HEK293T (cell line): ENCODE results near the gene CACNA1C.
A peak's percentile ranks its signal among the peaks of the same experiment; 100 is the strongest.

Experiments
- ARNT ChIP-seq: fragments of 450-650 bp; IDR thresholded peaks from 2 replicates; pipeline ENCODE4 v1.6.1; 2017; ENCODE audit warnings: mild to moderate bottlenecking
- BHLHE40 ChIP-seq: fragments of 450-650 bp; IDR thresholded peaks from 2 replicates; pipeline ENCODE4 v1.6.1; 2016; ENCODE audit warnings: mild to moderate bottlenecking, moderate library complexity, borderline replicate concordance
- ELF4 ChIP-seq: fragments of 450-650 bp; IDR thresholded peaks from 2 replicates; pipeline ENCODE4 v1.6.1; 2017; ENCODE audit warnings: antibody characterized with exemption
- FOXA1 ChIP-seq: fragments of 450-650 bp; IDR thresholded peaks from 2 replicates; pipeline ENCODE4 v1.6.1; 2016; ENCODE audit warnings: mild to moderate bottlenecking
- FOXK2 ChIP-seq: fragments of 450-650 bp; IDR thresholded peaks from 2 replicates; pipeline ENCODE4 v1.6.1; 2016; ENCODE audit warnings: mild to moderate bottlenecking
- FOXM1 ChIP-seq: fragments of 450-650 bp; IDR thresholded peaks from 2 replicates; pipeline ENCODE4 v1.6.1; 2017; ENCODE audit warnings: mild to moderate bottlenecking, borderline replicate concordance
- HDGF ChIP-seq: fragments of 450-650 bp; IDR thresholded peaks from 2 replicates; pipeline ENCODE4 v1.6.1; 2017; ENCODE audit warnings: antibody characterized with exemption, borderline replicate concordance
- L3MBTL2 ChIP-seq: fragments of 450-650 bp; conservative IDR thresholded peaks from 2 replicates; pipeline ENCODE4 v1.6.1; 2016; ENCODE audit warnings: mild to moderate bottlenecking
- LEF1 ChIP-seq: fragments of 450-650 bp; IDR thresholded peaks from 2 replicates; pipeline ENCODE4 v1.6.1; 2017; ENCODE audit warnings: mild to moderate bottlenecking, borderline replicate concordance
- NFRKB ChIP-seq: fragments of 450-650 bp; IDR thresholded peaks from 2 replicates; pipeline ENCODE4 v1.6.1; 2016; ENCODE audit warnings: mild to moderate bottlenecking, moderate library complexity
- PKNOX1 ChIP-seq: fragments of 450-650 bp; IDR thresholded peaks from 2 replicates; pipeline ENCODE4 v1.6.1; 2016
- SP1 ChIP-seq: fragments of 450-650 bp; IDR thresholded peaks from 2 replicates; pipeline ENCODE4 v1.6.1; 2017
- SUZ12 ChIP-seq: fragments of 450-650 bp; IDR thresholded peaks from 2 replicates; pipeline ENCODE4 v1.6.1; 2016; ENCODE audit warnings: mild to moderate bottlenecking
- TARDBP ChIP-seq: fragments of 450-650 bp; IDR thresholded peaks from 2 replicates; pipeline ENCODE4 v1.6.1; 2016

DNA sequence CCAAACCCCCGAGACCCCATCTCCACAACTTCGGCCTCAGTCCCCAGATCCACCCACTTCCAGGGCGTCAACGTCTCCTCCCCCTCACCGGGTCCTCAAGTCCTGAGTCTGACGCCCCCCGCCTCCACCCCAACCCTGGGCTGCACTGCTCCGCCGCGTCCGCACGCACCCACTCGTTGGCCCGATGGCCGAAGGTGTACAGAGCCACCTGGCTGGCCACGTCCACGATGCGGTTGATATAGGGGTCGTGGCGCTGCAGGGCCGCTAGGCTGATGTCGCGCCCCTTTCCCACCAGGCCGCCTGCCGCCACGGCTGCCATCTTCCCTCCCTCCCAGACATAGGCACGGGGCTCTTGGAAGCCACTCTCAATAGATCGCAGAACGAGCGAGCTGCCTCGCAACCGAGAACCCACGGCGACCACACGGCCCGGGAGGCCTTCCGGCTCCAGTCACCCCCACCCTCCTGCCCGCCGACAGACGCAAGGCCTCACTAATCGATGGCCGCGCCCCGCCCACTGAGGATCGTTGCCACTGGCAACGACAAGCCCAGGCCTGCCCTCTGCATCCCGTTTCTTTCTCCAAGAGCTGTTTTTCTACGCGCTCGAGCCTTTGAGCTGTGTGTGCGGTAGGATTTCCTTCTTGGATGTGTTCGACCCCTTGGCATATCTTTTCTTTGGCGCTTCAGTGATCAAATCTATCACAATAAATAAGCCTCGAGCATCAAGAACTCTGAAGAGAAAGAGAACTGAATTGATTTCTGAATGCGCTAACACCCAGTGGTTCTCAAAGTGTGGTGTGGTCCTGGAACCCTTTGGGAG, 48.5 kb upstream of the CACNA1C start, which contains the start of gene DCP1B:
- TF ChIP-seq ELF4 (peak; percentile 38), NFRKB (no peak), FOXK2 (no peak), FOXM1 (no peak; the same call in 1 of the 2 replicates), PKNOX1 (no peak), HDGF (no peak), TARDBP (no peak), SUZ12 (no peak), ARNT (no peak), SP1 (no peak), FOXA1 (no peak), LEF1 (no peak), BHLHE40 (no peak), L3MBTL2 (peak; percentile 94)
